Vagina (tissue), 2 donors: ENCODE measurements around the gene SFTPD.

ENCODE experiments used
- POLR2A ChIP-seq, 2 donors: fragments of 450-650 bp; IDR thresholded peaks; one replicate each; pipeline ENCODE4 v1.6.1; 2017; ENCODE audit warnings: antibody characterized with exemption in 2 of 2, mild to moderate bottlenecking in 2 of 2, moderate library complexity in 2 of 2
- POLR2AphosphoS5 ChIP-seq, 2 donors: sonication (generic); formaldehyde crosslinking; IDR thresholded peaks; one replicate each; pipeline ENCODE4 v1.9.0; 2017; ENCODE audit warnings: antibody characterized with exemption in 2 of 2, mild to moderate bottlenecking in 2 of 2, low read depth in 1 of 2; ENCODE audit not compliant: insufficient read depth in 1 of 2
- TF ChIP-seq, protein P1 (sequence below), 3 experiments: fragments of 450-650 bp in 2 of 3; fragments of 200-600 bp in 1 of 3; sonication (generic) in 1 of 3; IDR thresholded peaks; one replicate each; pipeline ENCODE4 v1.5.1; 2017 to 2019; ENCODE audit warnings: antibody characterized with exemption in 3 of 3, mild to moderate bottlenecking in 2 of 3, moderate library complexity in 2 of 3

DNA sequence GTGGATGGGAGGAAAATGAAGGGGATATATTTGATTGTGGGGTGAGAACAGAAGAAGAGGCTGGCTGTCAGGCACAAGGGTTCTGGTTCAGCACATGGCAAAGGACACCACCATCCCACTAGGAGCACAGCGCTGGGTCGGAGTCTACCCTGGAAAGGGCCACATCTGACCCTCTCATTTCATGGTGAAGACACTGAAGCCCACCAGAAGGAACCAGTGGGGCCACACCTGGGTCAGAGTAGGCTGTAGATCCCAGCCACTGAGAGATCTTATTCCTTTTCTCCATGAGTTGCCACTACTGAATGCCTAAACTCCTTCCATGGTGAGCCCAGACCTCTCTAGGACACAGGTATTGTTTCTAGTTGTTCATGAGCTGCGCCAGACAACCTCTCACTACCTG, 25.8 kb downstream of the SFTPD start:
- TF ChIP-seq POLR2A (IDR thresholded peaks at IDR 0.05) (no peak), POLR2AphosphoS5 (IDR thresholded peaks at IDR 0.05; ENCODE audit: insufficient read depth in 1 of 2, low read depth in 1 of 2) (no peak)
- TF ChIP-seq, protein P1, sequence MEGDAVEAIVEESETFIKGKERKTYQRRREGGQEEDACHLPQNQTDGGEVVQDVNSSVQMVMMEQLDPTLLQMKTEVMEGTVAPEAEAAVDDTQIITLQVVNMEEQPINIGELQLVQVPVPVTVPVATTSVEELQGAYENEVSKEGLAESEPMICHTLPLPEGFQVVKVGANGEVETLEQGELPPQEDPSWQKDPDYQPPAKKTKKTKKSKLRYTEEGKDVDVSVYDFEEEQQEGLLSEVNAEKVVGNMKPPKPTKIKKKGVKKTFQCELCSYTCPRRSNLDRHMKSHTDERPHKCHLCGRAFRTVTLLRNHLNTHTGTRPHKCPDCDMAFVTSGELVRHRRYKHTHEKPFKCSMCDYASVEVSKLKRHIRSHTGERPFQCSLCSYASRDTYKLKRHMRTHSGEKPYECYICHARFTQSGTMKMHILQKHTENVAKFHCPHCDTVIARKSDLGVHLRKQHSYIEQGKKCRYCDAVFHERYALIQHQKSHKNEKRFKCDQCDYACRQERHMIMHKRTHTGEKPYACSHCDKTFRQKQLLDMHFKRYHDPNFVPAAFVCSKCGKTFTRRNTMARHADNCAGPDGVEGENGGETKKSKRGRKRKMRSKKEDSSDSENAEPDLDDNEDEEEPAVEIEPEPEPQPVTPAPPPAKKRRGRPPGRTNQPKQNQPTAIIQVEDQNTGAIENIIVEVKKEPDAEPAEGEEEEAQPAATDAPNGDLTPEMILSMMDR (IDR thresholded peaks at IDR 0.05) = no peak
